Stimulated activated CD8-positive, alpha-beta memory T cell treated with anti-CD3 and anti-CD28 coated beads, Interleukin-12 subunit alpha, Interleukin-12 subunit beta, amount 100 ng/mL, for 24 hours (primary cell): ENCODE data around the gene MED13L.

Experiments used
- DNase-seq: peaks from one replicate; pipeline ENCODE4 v3.0.0-alpha.2; 2020; ENCODE audit errors: extremely low read depth

Gene MED13L

GRCh38 chr12:115973968-115974724 is 303.3 kb downstream of the MED13L start:
- no peak for DNase-seq

GRCh38 chr12:115973066-115973465 is 304.4 kb downstream of the MED13L start:
- DNase-seq = no peak

- DNase-seq = no peak
Measured at GRCh38 chr12:115972241-115972640, 305.3 kb downstream of the MED13L start.

- DNase-seq = no peak
Measured at GRCh38 chr12:115968211-115968610, 309.3 kb downstream of the MED13L start.

- no peak for DNase-seq
Measured at GRCh38 chr12:115966376-115966775, 311.1 kb downstream of the MED13L start.

GRCh38 chr12:115964626-115965025 is 312.9 kb downstream of the MED13L start:
- DNase-seq = no peak

GRCh38 chr12:115964214-115964613 is 313.3 kb downstream of the MED13L start:
- no peak for DNase-seq

- no peak for DNase-seq
Measured at GRCh38 chr12:115962216-115962615, 315.3 kb downstream of the MED13L start.

- DNase-seq = no peak
Measured at GRCh38 chr12:115960868-115961802, 316.4 kb downstream of the MED13L start.

- no peak for DNase-seq
Measured at GRCh38 chr12:115957686-115958290, 319.7 kb downstream of the MED13L start.

GRCh38 chr12:115956659-115957058 is 320.8 kb downstream of the MED13L start:
- no peak for DNase-seq

GRCh38 chr12:115956236-115956635 is 321.3 kb downstream of the MED13L start:
- DNase-seq = no peak

GRCh38 chr12:115953450-115953849 is 324.0 kb downstream of the MED13L start:
- no peak for DNase-seq

GRCh38 chr12:115953031-115953430 is 324.5 kb downstream of the MED13L start:
- DNase-seq = no peak

GRCh38 chr12:115950959-115951358 is 326.5 kb downstream of the MED13L start:
- no peak for DNase-seq

- DNase-seq = no peak
Measured at GRCh38 chr12:115949675-115950074, 327.8 kb downstream of the MED13L start.

- no peak for DNase-seq
Measured at GRCh38 chr12:115947696-115948062, 329.8 kb downstream of the MED13L start.

- no peak for DNase-seq
Measured at GRCh38 chr12:115946867-115947695, 330.4 kb downstream of the MED13L start.

- no peak for DNase-seq
Measured at GRCh38 chr12:115946092-115946491, 331.4 kb downstream of the MED13L start.

GRCh38 chr12:115945491-115945885 is 332.0 kb downstream of the MED13L start:
- DNase-seq = no peak

GRCh38 chr12:115944837-115945490 is 332.5 kb downstream of the MED13L start:
- no peak for DNase-seq
